Measurements from ENCODE around the gene MRPS24.
A peak's percentile ranks its signal among the peaks of the same experiment; 100 is the strongest.
"Not testable (repeated sequence)": the region's sequence is repeated elsewhere in the genome, so short reads cannot be mapped to it uniquely, and the experiment has no call there.

MRPS24 gene

DNA sequence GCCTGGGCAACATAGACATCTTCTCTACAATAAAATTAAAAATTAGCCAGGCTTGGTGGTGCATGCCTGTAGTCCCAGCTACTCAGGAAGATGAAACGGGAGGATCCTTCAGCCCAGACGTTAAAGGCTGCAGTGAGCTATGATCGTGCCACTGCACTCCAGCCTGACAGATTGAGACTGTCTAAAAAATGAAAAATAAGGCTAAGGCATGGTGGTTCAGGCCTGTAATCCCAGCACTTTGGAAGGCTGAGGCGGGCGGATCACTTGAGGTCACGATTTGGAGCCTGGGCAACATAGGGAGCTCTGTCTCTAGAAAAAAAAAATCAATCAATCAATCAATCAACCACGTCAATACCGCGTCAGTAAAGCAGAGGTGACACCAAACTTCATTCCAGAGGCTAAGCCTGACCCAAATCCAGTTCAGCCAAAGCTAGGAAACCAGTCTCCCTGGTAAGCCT is 31.1 kb downstream of the MRPS24 start:
- DNase-seq (no peak), ATAC-seq (no peak)

GRCh38 chr7:43834463-43835251 is 34.7 kb downstream of the MRPS24 start:
- peak; percentile 27 for DNase-seq
- peak; percentile 52 for ATAC-seq

- not testable (repeated sequence) for DNase-seq, ATAC-seq
Measured at GRCh38 chr7:43830917-43831316, 38.4 kb downstream of the MRPS24 start.

DNA sequence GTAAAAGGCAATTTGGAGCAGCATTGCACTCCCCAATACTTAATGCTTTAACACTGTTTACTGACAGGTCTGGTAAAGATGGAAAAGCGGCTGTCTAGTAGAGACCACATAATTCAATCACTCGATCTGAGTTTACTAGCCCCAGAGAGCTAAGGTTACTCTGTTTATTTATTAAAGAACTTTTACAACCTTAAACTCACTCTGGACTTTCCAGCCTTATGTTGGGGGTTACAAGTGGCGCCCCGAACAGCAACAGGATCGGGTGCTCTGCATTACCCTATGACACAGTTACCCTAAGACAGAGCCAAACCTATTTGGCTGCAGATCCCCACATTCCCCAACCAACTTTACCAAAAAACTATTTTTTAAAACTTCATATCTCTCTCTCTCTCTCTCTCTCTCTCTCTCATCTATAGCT is 43.9 kb downstream of the MRPS24 start:
- no peak for DNase-seq
- no peak for ATAC-seq

- ATAC-seq = peak; percentile 36
- DNase-seq = no peak
Measured at GRCh38 chr7:43824963-43825362, 44.4 kb downstream of the MRPS24 start.

GRCh38 chr7:43824513-43824912 is 44.8 kb downstream of the MRPS24 start:
- DNase-seq = not testable (repeated sequence)

DNA sequence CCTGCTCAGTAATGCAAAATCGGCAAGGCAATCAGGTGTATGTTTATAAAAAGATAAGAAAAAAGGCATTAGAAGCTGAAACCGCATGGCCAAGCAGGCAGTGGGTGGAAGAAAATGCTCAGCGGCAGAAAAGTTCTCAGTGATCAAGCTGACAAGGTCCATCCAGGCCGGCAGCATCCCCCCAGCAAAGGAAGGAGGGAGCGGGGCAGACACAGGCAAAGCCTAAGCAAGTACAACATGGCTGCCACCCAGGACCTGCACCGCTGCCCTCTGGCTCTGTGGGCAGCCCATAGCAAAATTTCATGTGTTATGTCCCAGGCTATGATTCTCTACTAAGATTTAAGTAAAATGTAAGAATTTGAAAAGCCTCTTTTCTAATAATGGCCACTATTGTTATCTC is 45.4 kb downstream of the MRPS24 start:
- ATAC-seq (no peak), DNase-seq (no peak)

More at GRCh38 chr7:43824513-43824912, 44.8 kb downstream of the MRPS24 start:
- not testable (repeated sequence) for ATAC-seq

GRCh38 chr7:43823425-43823824 is 45.9 kb downstream of the MRPS24 start:
- not testable (repeated sequence) for ATAC-seq

More at GRCh38 chr7:43823425-43823824, 45.9 kb downstream of the MRPS24 start:
- DNase-seq = not testable (repeated sequence)
